DND-41 (cell line): ENCODE measurements around the gene TPD52L2.

Experiments used
- CTCF ChIP-seq: IDR thresholded peaks from 2 replicates; pipeline ENCODE4 v1.5.1; 2012; ENCODE audit warnings: borderline replicate concordance, low read length, moderate library complexity, mild to moderate bottlenecking; ENCODE audit not compliant: poor library complexity, severe bottlenecking; ENCODE audit errors: extremely low read depth
- EZH2 ChIP-seq: IDR thresholded peaks from 3 replicates; pipeline ENCODE4 v1.6.1; 2012; ENCODE audit warnings: borderline replicate concordance, low read depth, mild to moderate bottlenecking, moderate library complexity, low read length, inconsistent platforms; ENCODE audit not compliant: severe bottlenecking

GRCh38 chr20:63864978-63865640 is at the start of gene TPD52L2:
- no peak for TF ChIP-seq CTCF
- no peak for TF ChIP-seq EZH2
